Hepatocyte (in vitro differentiated cells): ENCODE measurements around the gene LRRC40.

ENCODE experiments used
- CTCF ChIP-seq: fragments of 200-600 bp; sonication (generic); IDR thresholded peaks from 2 replicates; pipeline ENCODE4 v1.5.1; 2016; ENCODE audit warnings: antibody characterized with exemption, mild to moderate bottlenecking; ENCODE audit not compliant: poor library complexity
- EZH2 ChIP-seq: fragments of 200-600 bp; sonication (generic); IDR thresholded peaks from 2 replicates; pipeline ENCODE4 v1.6.1; 2016; ENCODE audit warnings: antibody characterized with exemption, mild to moderate bottlenecking, borderline replicate concordance

GRCh38 chr1:70115315-70115714 lies 90.1 kb downstream of the LRRC40 start:
- TF ChIP-seq CTCF (no peak), EZH2 (no peak)
